Sigmoid colon (tissue), 4 donors: ENCODE results near the gene BAZ1B.

Source experiments
- EP300 ChIP-seq, 4 donors: sonication (generic); formaldehyde crosslinking; IDR thresholded peaks; one replicate each; pipeline ENCODE4 v1.6.1; 2017; ENCODE audit warnings: antibody characterized with exemption in 4 of 4
- POLR2A ChIP-seq, 2 donors: fragments of 450-650 bp; IDR thresholded peaks; one replicate each; pipeline ENCODE4 v1.6.1; 2016; ENCODE audit warnings: antibody characterized with exemption in 2 of 2, mild to moderate bottlenecking in 2 of 2, moderate library complexity in 2 of 2
- TF ChIP-seq, protein P1 (sequence below), 4 experiments: fragments of 450-650 bp in 3 of 4; fragments of 200-600 bp in 1 of 4; IDR thresholded peaks; one replicate each; pipeline ENCODE4 v1.5.1; 2016 to 2019; ENCODE audit warnings: antibody characterized with exemption in 4 of 4, mild to moderate bottlenecking in 3 of 4, moderate library complexity in 2 of 4

GRCh38 chr7:73536479-73536878 is 14.4 kb upstream of the BAZ1B start:
- TF ChIP-seq, protein P1, sequence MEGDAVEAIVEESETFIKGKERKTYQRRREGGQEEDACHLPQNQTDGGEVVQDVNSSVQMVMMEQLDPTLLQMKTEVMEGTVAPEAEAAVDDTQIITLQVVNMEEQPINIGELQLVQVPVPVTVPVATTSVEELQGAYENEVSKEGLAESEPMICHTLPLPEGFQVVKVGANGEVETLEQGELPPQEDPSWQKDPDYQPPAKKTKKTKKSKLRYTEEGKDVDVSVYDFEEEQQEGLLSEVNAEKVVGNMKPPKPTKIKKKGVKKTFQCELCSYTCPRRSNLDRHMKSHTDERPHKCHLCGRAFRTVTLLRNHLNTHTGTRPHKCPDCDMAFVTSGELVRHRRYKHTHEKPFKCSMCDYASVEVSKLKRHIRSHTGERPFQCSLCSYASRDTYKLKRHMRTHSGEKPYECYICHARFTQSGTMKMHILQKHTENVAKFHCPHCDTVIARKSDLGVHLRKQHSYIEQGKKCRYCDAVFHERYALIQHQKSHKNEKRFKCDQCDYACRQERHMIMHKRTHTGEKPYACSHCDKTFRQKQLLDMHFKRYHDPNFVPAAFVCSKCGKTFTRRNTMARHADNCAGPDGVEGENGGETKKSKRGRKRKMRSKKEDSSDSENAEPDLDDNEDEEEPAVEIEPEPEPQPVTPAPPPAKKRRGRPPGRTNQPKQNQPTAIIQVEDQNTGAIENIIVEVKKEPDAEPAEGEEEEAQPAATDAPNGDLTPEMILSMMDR (IDR thresholded peaks at IDR 0.05): no peak
- TF ChIP-seq POLR2A (IDR thresholded peaks at IDR 0.05) (no peak), EP300 (IDR thresholded peaks at IDR 0.05) (no peak)
